GM19043 (cell line): ENCODE data around the gene KRTAP5-7.
"Not testable (repeated sequence)": the region's sequence is repeated elsewhere in the genome, so short reads cannot be mapped to it uniquely, and the experiment has no call there.

Experiments
- ATAC-seq: cut with Tn5 transposase; IDR thresholded peaks from one replicate; pipeline ENCODE4 v1.9.1; 2021; ENCODE audit warnings: low read depth; ENCODE audit not compliant: unreplicated experiment

Gene KRTAP5-7

DNA sequence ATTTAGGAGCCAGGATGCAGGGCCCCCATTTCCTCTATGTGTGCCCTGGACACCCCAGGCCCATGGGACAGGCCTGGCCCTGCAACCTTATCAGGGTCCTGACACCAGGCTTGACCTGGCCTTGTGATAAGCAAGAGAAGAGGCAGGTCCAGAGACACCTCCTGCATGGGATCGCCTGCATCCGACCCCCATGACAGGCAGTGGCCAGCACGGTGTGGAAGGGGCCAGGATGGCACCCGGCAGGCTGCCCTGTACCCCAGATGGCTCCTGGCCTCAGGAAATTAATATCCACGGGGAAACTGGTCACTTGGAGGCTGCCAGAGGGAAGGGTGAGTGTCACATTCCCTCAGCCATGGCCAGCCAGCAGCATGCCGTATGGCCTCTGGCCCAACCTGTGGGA lies 27.9 kb downstream of the KRTAP5-7 start:
- ATAC-seq = no peak

DNA sequence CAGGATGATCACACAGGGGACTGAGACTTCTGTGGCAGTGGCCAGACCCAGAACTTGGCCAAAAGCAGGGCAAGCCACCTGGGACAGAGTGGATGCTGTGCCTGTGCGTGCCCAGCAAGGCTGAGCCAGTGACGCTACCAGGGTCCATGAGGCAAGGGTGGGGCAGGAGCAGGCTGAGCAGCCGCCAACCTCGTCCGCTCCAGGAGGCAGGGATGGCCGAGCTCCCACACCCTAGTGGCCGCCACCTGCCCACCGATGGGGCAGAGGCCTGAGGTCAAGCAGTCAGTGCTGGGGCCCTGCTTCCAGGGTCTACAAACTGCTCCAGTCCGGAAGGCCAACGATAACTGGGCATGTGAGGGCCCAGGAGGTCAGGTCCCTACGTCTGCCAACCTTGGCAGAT lies 28.4 kb downstream of the KRTAP5-7 start:
- no peak for ATAC-seq

DNA sequence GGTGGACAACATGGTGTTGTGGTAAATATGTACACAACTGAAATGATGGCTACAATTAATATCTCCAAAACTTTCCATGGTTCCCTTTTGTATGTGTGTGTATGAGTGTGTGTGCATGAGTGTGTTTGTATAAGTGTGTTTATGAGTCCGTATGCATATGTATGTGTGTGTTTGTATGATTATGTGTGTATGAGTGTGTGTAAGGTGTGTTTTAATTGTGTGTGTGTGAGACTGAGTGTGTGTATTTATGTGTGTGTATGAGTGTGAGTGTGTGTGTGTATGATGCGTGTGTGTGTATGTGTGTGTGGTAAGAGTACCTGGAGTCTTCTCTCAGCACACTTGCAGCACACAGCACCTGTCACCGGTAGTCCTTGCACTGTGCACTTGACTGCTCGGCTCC lies 29.0 kb downstream of the KRTAP5-7 start:
- no peak for ATAC-seq

DNA sequence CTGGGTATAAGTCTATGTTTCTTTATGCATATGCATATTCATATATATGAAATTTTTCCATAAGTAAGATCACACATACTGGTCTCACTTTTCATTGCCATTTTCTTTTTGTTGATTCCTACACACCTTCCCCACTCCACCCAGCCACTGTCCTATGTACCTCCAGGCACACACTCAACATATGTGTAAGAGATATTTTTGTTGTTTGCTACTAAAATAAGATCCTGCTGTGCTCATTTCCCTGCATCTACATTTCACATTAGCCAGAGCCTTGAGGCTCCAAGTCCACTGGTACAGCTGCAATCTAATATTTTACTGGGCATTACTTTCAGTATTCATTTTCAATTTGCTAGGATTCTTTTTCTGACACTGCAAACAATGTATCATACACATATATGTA lies 30.2 kb downstream of the KRTAP5-7 start:
- no peak for ATAC-seq

DNA sequence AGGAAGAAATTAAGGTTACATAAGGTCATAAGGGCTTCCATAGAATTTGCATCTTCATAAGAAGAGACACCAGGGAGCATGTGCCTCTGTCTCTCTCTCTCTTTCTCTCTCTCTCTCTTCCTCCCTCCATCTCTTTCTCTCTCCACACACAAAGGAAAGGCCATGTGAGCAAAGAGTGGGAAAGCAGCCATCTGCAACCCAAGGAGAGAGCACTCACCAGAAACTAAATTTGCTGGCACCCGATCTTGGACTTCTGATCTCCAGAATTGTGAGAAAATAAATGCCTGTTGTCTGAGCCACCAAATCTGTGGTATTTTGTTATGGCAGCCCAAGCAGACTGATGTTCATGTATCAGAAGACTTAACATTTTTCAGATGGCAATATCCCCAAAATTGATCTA lies 31.9 kb downstream of the KRTAP5-7 start:
- no peak for ATAC-seq

DNA sequence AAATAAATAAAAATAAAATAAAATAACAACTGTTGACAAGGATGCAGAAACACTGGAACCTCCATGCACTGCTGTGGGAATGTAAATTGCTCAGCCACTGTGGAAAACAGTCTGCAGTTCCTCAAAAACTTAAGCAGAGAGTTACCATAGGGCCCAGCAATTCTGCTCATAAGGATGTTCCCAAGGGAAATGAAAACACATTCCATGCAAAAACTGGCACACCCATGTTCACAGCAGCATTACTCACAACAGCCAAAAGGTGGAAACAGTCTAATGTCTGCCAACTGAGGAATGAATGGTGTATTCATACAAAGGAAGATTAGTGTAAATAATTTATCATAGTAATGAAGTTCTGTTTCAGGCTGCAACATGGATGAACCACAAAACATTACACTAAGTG lies 35.1 kb downstream of the KRTAP5-7 start:
- ATAC-seq = no peak

DNA sequence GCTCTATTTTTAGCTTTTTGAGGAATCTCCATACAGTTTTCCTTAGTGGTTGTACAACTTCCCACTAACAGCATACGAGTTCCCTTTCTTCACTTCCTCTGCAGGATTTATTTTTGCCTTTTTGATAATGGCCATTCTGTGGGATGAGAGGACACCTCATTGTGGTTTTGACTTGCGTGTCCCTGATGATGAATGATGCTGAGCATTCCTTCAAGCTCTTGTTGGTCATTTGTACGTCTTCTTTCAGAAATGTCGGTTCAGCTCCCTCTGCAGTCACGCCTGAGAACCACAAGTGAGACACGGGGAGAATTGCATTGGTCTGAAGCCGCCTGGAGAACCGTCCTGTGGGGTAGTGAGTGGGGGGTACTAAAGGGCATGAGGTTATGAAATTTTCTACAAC lies 36.3 kb downstream of the KRTAP5-7 start:
- no peak for ATAC-seq

DNA sequence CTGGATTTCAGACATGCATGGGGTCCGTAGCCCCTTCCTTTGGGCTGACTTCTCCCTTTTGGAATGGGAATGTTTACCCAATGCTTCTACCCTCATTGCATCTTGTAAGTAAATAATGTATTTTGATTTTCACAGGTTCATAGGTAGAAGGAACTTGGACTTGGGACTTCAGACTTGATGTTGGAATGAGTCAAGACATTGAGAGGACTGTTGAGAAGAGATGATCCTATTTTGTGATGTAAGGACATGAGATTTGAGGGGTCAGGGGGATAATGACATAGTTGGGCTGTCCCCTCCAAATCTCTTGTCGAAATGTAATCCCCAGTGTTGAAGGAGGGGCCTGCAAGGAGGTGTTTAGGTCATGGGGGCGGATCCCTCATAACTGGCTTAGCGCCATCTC lies 37.4 kb downstream of the KRTAP5-7 start:
- ATAC-seq = no peak

DNA sequence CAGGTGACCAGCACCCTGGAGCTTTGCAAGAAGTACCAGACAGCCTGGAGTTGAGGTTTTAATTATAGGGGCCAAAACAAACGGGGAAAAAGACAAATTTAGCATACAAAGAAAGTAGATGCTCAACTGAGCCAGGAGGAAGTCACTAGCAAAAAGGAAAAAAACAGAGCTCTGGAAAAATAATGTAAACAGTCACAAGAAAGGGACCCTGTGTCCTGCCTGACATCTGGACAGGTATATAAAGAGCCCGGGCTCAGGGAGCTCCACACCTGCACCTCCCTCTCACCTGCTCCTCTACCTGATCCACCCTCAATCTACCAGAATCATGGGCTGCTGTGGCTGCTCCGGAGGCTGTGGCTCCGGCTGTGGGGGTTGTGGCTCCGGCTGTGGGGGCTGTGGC lies 38.2 kb downstream of the KRTAP5-7 start, which contains the start of gene KRTAP5-10:
Gene KRTAP5-10 (plus strand): TSS at position 301 of the 400 bp plus-strand sequence. CDS start 25 bp downstream, at position 326.
- no peak for ATAC-seq

DNA sequence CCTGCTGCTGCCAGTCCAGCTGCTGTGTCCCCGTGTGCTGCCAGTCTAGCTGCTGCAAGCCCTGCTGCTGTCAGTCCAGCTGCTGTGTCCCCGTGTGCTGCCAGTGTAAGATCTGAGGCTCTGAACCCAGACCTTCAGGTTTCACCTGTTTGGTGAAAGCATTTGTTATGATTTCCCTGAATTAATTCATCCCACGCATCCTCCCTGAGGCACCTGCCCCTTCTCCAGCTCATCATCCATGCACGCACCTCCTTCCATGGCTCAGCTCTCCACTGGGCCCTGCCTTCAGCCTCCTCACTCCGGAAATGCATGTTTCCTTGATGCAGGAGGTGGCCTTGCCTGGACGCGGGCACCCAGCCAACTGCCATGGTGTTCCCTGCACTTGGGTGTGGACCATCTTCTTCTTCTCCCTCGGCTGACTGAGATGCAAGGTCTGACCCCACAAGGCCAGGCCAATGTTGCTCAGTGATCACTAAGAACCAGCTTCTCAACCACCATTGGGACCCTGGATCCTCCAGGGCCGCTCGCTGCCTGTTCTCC lies 39.1 kb downstream of the KRTAP5-7 start:
- no peak for ATAC-seq

DNA sequence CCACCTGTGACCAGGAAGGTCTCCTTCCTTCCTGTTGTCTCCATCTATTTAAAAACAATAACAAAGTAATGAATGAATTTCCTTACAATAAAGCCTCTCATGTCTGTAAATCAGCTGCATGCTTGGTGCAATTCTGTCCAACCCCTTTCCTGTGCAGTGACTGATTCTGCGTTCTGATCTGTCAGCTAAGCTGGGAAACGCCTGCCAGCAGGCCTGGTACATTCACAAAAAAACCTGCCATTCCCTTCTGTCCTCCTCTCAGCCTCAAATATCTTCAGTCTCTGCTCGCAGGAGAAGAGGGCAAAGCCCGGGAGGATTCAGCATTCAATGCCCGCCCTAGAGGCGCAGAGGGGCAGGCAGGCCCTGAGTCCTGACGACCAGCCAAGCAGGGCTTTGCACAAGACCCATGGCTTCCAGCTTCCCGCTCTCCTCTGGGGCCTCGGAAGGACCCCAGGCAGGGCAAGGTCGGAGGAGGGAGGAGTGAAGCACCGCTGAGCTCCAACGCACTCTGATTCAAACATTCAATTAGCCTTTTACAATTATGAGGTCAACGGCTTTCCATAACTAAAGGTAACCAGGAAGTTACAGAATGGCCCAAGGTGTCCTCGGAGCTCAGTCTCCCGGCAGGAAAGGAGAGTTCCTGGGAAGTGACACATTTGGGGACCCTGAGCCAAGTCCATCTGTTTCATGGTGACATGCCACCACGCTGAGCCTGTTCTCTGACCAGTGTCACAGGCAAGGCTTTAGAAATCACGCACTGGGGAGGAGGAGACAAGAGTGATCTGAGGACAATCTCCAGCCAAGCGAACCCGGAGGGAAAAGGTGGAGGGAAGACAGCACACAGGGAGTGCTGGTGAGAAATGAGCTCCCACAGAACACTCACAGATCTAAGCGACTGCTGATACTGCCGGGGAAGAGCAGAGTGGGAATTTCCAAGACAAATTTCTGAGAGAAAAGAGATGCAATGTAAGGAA lies 39.8 kb downstream of the KRTAP5-7 start:
- not testable (repeated sequence) for ATAC-seq

DNA sequence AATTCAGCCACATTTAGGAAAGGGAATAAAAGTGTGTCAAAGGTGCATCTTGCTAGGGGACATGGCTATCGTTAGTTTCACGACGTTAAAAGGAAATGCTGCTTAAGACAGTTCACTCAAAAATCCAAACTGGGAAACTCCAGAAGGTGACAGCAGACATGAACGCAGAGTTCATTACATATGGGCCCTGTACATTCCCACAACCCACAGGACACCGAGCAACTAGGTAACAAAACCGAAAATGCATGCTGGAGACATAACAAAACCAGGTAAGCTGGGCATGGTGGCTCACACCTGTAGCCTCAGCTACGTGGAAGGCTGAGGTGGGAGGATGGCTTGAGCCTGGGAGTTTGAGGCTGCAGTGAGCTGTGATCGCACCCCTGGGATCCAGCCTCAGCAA lies 40.6 kb downstream of the KRTAP5-7 start:
- not testable (repeated sequence) for ATAC-seq

DNA sequence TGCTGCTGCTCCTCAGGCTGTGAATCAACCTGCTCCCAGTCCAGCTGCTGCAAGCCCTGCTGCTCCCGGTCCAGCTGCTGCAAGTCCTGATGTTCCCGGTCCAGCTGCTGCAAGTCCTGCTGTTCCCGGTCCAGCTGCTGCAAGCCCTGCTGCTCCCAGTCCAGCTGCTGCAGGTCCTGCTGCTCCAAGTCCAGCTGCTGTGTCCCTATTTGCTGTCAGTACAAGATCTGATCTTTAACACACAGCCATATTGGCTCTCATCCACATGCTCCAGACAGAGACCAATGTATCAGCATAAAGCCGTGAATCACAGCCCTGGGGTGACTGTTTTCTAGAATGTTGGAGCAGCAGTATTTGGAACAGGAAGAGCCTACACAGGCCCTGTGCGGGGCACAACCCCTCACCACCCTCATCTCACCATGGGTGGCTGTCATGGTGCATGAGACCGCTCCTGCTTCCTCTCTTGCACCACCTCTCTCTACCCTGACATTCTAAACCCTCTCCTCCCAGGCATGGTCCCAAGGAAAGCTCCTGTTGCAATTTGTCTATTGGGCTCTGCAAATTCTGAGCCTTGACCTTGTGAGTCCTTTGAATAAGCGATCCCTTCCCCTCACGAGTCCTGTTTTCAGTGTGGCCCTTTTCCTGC lies 41.8 kb downstream of the KRTAP5-7 start:
- ATAC-seq = no peak

DNA sequence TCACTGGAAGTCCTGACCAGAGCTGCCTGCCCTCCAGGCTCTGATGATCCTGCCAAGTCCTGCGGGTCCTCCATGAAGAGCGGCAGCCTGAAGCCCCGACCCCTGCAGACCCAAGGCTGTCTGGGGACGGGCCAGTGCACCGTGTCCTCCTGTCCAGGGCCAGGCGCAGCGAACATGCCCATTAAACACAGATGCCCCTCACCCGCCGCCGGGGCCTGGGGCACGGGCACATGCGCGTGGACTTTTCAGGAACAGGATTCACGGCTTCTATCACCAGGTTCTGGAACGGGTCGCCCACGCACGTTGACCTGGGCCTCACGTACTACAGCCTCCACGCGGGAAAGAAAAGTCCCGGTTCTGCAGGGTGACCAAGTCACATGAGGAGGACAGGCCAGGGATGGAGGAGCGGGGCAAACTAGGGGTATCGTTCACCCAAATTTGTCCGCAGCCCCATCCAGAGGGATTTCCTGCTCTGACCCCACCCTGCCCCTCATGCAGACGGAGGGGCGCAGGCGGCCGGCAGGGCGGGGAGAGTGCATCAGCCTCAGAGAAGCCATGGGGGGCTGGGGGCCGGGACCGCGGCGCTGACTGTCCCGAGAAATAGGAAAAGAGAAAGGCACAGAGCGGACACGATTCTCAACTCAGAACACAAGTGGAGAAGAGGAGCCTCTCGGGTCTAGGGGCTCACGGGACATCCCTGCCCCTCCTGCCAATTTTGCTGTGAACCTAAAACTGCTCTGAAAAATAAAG lies 44.2 kb downstream of the KRTAP5-7 start:
- ATAC-seq = not testable (repeated sequence)

DNA sequence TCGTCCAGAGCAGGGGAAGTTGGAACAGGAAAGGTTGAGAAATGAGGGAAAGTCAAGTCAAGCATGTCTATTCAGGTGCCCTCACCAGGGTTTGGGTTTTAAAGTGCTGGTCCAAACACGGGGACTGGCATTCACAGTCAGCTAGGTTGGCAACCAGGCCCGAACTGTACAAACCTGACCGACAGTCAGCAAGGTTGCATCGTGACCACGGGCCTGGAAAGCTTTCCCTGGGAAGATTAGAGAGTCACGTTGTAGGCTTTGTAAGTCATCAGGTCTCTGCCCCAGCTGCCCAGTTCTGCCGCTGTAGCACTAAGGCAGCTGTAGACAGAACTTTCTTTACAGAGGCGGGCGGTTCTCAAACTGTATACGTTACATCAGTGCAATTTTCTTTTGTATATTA lies 45.7 kb downstream of the KRTAP5-7 start:
- no peak for ATAC-seq

DNA sequence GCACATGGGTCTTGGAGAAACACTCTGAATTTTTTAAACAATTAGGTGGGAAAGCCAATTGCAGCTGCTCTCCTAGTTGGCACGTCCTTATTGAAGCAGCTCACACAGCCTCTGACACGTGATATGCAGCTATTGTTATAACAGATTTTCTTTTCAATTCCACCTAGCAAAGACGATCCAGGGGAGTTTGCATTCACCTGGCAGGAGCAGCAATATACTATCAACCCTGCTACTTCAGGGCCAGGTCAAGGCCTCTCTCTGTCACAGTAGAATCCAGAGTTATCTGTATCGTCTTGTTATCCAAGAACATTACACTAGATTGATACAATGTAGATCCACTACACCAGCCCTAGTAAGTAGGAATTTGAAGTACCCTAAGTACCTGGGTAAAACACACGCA lies 47.4 kb downstream of the KRTAP5-7 start:
- no peak for ATAC-seq

DNA sequence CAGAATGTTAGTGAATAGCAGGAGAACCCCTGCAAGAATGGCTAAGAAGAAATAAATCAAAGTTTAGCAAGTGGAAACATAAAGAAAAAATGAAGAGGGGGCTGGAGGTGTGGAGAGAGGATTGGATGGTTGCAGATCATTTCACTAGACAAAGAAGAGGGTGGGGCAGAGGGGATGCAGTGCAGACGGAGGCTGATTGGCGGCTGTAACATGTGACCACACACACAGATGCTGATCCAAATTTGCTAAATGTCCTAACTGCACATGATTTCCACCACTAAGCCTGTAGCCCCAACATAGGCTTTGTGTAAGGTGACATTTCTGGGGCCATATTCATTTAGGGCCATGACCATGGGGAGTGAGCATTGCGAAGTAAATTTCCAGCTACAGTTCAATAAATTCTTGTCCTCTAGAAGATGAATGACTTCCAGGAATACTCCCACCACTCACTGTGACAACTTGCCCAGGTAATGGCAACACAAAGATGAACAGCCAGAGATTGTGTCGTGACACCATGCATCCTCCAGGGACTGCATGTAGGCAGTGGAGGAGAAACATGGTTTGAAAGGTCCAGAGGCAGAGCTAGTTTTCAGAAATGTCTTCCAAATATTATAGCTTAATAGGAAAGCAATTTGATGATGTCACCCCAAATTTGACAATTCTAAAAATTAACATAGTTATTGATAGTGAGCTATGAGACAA lies 48.8 kb downstream of the KRTAP5-7 start:
- ATAC-seq = no peak

DNA sequence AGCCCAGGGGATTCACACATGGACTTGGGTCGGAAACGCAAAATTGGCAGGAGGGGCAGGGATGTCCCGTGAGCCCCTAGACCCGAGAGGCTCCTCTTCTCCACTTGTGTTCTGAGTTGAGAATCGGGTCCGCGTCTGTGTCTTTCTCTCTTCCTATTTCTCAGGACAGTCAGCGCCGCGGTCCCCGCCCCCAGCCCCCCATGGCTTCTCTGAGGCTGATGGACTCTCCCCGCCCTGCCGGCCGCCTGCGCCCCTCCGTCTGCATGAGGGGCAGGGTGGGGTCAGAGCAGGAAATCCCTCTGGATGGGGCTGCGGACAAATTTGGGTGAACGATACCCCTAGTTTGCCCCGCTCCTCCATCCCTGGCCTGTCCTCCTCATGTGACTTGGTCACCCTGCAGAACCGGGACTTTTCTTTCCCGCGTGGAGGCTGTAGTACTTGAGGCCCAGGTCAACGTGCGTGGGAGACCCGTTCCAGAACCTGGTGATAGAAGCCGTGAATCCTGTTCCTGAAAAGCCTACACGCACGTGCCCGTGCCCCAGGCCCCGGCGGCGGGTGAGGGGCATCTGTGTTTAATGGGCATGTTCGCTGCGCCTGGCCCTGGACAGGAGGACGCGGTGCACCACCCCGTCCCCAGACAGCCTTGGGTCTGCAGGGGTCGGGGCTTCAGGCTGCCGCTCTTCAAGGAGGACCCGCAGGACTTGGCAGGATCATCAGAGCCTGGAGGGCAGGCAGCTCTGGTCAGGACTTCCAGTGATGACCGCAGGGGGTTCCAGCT lies 49.8 kb downstream of the KRTAP5-7 start:
- ATAC-seq = not testable (repeated sequence)

DNA sequence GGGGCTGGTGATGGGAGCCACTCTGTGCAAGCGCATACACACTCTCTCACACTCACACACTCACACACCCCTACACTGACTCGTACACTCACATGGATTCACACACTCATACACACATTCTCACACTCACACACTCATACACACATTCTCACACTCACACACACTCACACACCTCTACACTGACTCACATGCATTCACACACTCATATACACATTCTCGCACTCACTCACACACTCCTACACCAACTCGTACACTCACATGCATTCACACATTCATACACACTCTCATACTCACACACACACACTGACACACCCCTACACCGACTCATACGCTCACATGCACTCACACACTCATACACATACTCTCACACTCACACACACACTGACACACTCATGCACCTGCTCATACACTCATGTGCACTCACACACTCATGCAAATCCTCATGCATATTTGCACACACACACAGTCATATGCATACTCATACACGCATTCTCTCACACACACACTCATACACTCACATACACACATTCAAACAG lies 50.5 kb downstream of the KRTAP5-7 start:
- ATAC-seq = no peak
